CD14-positive monocyte (primary cell): ENCODE data around the gene RPS14. TPM values are rescaled to one million over a fixed set of nuclear protein-coding genes. Genes with fewer than 3 reads are reported as not detected.

Source experiments
- DNase-seq, 3 donors: peaks; one replicate each; pipeline ENCODE4 v3.0.0-alpha.2; 2011 to 2022
- H2AFZ ChIP-seq: 2 replicates; pipeline ENCODE4 v1.6.0; 2012; ENCODE audit warnings: mild to moderate bottlenecking, low read depth, low read length, inconsistent platforms; ENCODE audit not compliant: insufficient read depth, poor library complexity, severe bottlenecking
- H3K27ac ChIP-seq, 2 donors: 1 replicate in 1 of 2; 2 replicates in 1 of 2; pipeline ENCODE4 v1.5.1; 2012 to 2013; ENCODE audit warnings: low read length in 2 of 2, control low read depth in 1 of 2, inconsistent platforms in 1 of 2, low read depth in 1 of 2, mild to moderate bottlenecking in 1 of 2
- H3K27me3 ChIP-seq, 2 donors: one replicate each; pipeline versions ENCODE4 v1.6.0 to v1.6.1; 2011 to 2013; ENCODE audit warnings: low read length in 2 of 2; ENCODE audit not compliant: control insufficient read depth in 2 of 2, insufficient read depth in 2 of 2
- H3K36me3 ChIP-seq, 2 donors: replicated peaks in 1 of 2; 1 replicate in 1 of 2; 2 replicates in 1 of 2; pipeline versions ENCODE4 v1.5.1 to v1.6.1; 2012 to 2013; ENCODE audit warnings: low read length in 2 of 2, control low read depth in 1 of 2, inconsistent platforms in 1 of 2, mild to moderate bottlenecking in 1 of 2; ENCODE audit not compliant: insufficient read depth in 2 of 2, control insufficient read depth in 1 of 2
- H3K4me1 ChIP-seq, 2 donors: 1 replicate in 1 of 2; 2 replicates in 1 of 2; pipeline versions ENCODE4 v1.5.1 to v1.6.1; 2012 to 2013; ENCODE audit warnings: low read length in 2 of 2, control low read depth in 1 of 2, inconsistent platforms in 1 of 2, mild to moderate bottlenecking in 1 of 2, moderate library complexity in 1 of 2; ENCODE audit not compliant: insufficient read depth in 2 of 2, control insufficient read depth in 1 of 2
- H3K4me2 ChIP-seq: replicated peaks from 2 replicates; pipeline ENCODE3; 2012; ENCODE audit warnings: low read length, moderate library complexity, mild to moderate bottlenecking; ENCODE audit not compliant: poor library complexity, severe bottlenecking; ENCODE audit errors: extremely low read depth
- H3K4me3 ChIP-seq, 3 experiments: fragments of 200-600 bp in 1 of 3; sonication (generic) in 1 of 3; replicated peaks in 1 of 3; 1 replicate in 2 of 3; 2 replicates in 1 of 3; pipeline ENCODE4 v1.5.1; 2011 to 2013; ENCODE audit warnings: low read length in 3 of 3, mild to moderate bottlenecking in 3 of 3, control low read depth in 2 of 3, low read depth in 2 of 3, inconsistent platforms in 1 of 3, moderate library complexity in 1 of 3
- H3K79me2 ChIP-seq: 2 replicates; pipeline ENCODE4 v1.6.0; 2012; ENCODE audit warnings: mild to moderate bottlenecking, control low read depth, inconsistent platforms, low read length, moderate library complexity; ENCODE audit not compliant: insufficient read depth
- H3K9ac ChIP-seq: 2 replicates; pipeline ENCODE4 v1.6.0; 2017; ENCODE audit warnings: low read length, mild to moderate bottlenecking; ENCODE audit not compliant: insufficient read depth, poor library complexity, severe bottlenecking
- H3K9me3 ChIP-seq, 2 donors: replicated peaks in 1 of 2; 1 replicate in 1 of 2; 2 replicates in 1 of 2; pipeline versions ENCODE4 v1.5.1 to v1.6.1; 2012 to 2013; ENCODE audit warnings: low read length in 2 of 2, control low read depth in 1 of 2; ENCODE audit not compliant: control insufficient read depth in 1 of 2, insufficient read depth in 1 of 2
- H4K20me1 ChIP-seq: 2 replicates; pipeline ENCODE4 v1.6.0; 2012; ENCODE audit warnings: mild to moderate bottlenecking, low read length, control low read depth, moderate library complexity; ENCODE audit not compliant: insufficient read depth
- H3K27ac Mint-ChIP-seq, 7 donors: one replicate each; pipeline ENCODE4 v1.8.0; 2020; ENCODE audit warnings: mild to moderate bottlenecking in 7 of 7, mixed read lengths in 7 of 7, moderate library complexity in 6 of 7, inconsistent platforms in 2 of 7
- H3K27me3 Mint-ChIP-seq, 3 donors: one replicate each; pipeline ENCODE4 v1.8.0; 2021 to 2022; ENCODE audit warnings: low read depth in 3 of 3, mild to moderate bottlenecking in 3 of 3, mixed read lengths in 3 of 3, moderate library complexity in 3 of 3, inconsistent platforms in 1 of 3
- H3K36me3 Mint-ChIP-seq, 2 donors: one replicate each; pipeline ENCODE4 v1.8.0; 2020; ENCODE audit warnings: mixed read lengths in 2 of 2, inconsistent platforms in 1 of 2, mild to moderate bottlenecking in 1 of 2
- H3K4me1 Mint-ChIP-seq: one replicate; pipeline ENCODE4 v1.8.0; 2020; ENCODE audit warnings: mild to moderate bottlenecking, mixed read lengths
- H3K4me3 Mint-ChIP-seq, 2 donors: one replicate each; pipeline ENCODE4 v1.8.0; 2020; ENCODE audit warnings: mild to moderate bottlenecking in 2 of 2, mixed read lengths in 2 of 2, moderate library complexity in 1 of 2
- H3K9me3 Mint-ChIP-seq, 7 donors: one replicate each; pipeline ENCODE4 v1.8.0; 2020 to 2022; ENCODE audit warnings: mixed read lengths in 7 of 7, mild to moderate bottlenecking in 6 of 7, moderate library complexity in 6 of 7, inconsistent platforms in 2 of 7
- WGBS: methylation state at CpG from one replicate; pipeline ENCODE4 v1.1.5; 2013; ENCODE audit warnings: missing lambda C conversion rate; ENCODE audit not compliant: insufficient coverage; 5-methylcytosine and 5-hydroxymethylcytosine counted together
- intact Hi-C, 2 donors: fragments of 100-400 bp; cut with micrococcal nuclease; formaldehyde crosslinking; loops; one replicate each; pipeline versions ENCODE4 v1.15.0 to v1.15.1; 2023
- polyA plus RNA-seq, 3 donors: library from polyadenylated mRNA; depleted of rRNA in 1 of 3; unstranded in 2 of 3; stranded (reverse) in 1 of 3; fragments of 300-500 nt in 2 of 3; fragments of >200 nt in 1 of 3; fragmentation: Illumina TruSeq in 2 of 3; gene quantifications; 1 replicate in 2 of 3; 2 replicates in 1 of 3; pipeline ENCODE4 v1.2.3, GENCODE V29; 2012 to 2021
- TF ChIP-seq, protein P1 (sequence below): fragments of 200-600 bp; IDR thresholded peaks from one replicate; pipeline ENCODE4 v1.8.0; 2022; ENCODE audit warnings: antibody characterized with exemption, mild to moderate bottlenecking

RPS14 gene
- polyA plus RNA-seq, 3 donors: 2,768 to 4,675 (median 3,499) TPM

DNA sequence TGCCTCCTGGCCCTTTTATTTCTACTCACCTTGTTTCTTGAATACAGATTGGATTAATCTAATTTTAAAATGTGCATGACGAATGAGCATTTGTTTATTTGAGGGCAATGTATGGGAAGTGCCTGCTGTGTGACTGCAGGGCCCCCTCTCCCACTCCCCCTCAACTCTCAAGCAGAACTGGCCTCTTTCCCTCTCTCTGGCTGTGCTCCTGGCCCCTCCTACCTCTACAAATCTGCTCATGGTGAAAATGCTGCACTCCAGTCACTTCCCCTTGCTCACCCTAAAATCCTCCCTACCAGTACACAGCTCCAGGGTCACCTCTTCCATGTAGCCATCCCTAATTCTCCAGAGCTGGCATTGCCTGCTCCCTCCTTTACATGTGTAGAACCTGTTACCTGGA, 41.2 kb upstream of the RPS14 start:
- peaks cover 0 to 3% (median 0%) of the 10 kb centered on the region in 3 donors for H3K27me3 Mint-ChIP-seq
- Histone ChIP-seq H3K9ac (peak overlapping the region; percentile 11), H3K4me1 (peaks cover 55 to 57% of the 10 kb centered on the region in 2 donors), H3K27ac (peak overlapping the region; percentile 96 to 97), H3K36me3 (peaks cover 6 to 27% of the 10 kb centered on the region in 2 donors), H3K9me3 (no peaks in the 10 kb centered on the region), H4K20me1 (peaks cover 48% of the 10 kb centered on the region), H2AFZ (no peak overlapping the region), H3K27me3 (no peaks in the 10 kb centered on the region), H3K79me2 (peaks cover 77% of the 10 kb centered on the region), H3K4me2 (peak overlapping the region; percentile 96), H3K4me3 (peak overlapping the region in 1 of 3 experiments; percentile 92)
- intact Hi-C loops: loop anchor here in 1 of 2 donors (5.0 kb wide), 1 partner anchor 37 kb away; no protein-coding TSS in a partner anchor
- H3K4me1 Mint-ChIP-seq: peaks cover 66% of the 10 kb centered on the region
- H3K9me3 Mint-ChIP-seq: no peaks in the 10 kb centered on the region
- DNase-seq: no peak
- peak overlapping the region; percentile 93 to 99 (median 97) for H3K27ac Mint-ChIP-seq
- TF ChIP-seq, protein P1, sequence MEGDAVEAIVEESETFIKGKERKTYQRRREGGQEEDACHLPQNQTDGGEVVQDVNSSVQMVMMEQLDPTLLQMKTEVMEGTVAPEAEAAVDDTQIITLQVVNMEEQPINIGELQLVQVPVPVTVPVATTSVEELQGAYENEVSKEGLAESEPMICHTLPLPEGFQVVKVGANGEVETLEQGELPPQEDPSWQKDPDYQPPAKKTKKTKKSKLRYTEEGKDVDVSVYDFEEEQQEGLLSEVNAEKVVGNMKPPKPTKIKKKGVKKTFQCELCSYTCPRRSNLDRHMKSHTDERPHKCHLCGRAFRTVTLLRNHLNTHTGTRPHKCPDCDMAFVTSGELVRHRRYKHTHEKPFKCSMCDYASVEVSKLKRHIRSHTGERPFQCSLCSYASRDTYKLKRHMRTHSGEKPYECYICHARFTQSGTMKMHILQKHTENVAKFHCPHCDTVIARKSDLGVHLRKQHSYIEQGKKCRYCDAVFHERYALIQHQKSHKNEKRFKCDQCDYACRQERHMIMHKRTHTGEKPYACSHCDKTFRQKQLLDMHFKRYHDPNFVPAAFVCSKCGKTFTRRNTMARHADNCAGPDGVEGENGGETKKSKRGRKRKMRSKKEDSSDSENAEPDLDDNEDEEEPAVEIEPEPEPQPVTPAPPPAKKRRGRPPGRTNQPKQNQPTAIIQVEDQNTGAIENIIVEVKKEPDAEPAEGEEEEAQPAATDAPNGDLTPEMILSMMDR: no peak
- no CpG with 5 or more reads among the region's 1 CpG for WGBS
- H3K36me3 Mint-ChIP-seq: peaks cover 27 to 42% of the 10 kb centered on the region in 2 donors
- H3K4me3 Mint-ChIP-seq: peak overlapping the region; percentile 78 to 92

DNA sequence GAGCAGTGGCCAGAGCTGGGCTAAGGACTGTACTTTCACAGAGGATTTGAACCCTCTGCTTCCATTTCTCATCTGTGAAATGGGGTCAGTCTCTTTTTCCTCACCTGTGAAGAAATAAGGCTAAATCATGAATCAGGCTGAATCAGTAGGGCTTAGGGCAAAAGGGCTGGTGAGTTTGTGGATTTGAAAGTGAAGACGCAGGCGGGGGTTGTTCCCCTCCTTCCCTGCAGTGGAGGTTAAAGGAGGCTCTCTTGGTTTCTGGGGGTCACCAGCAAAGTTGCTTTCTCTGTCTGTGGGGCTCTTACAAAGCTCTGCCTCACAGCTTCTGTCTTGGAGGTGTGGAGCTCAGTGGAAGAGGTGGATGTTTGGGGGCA, 40.7 kb upstream of the RPS14 start:
- peaks cover 24 to 38% of the 10 kb centered on the region in 2 donors for H3K36me3 Mint-ChIP-seq
- H2AFZ ChIP-seq: no peak overlapping the region
- H3K9ac ChIP-seq: peak overlapping the region; percentile 11
- H3K4me3 Mint-ChIP-seq: peak overlapping the region; percentile 78 to 92
- H3K9me3 Mint-ChIP-seq: no peaks in the 10 kb centered on the region
- H3K9me3 ChIP-seq: no peaks in the 10 kb centered on the region
- peaks cover 78% of the 10 kb centered on the region for H3K79me2 ChIP-seq
- peaks cover 6 to 24% of the 10 kb centered on the region in 2 donors for H3K36me3 ChIP-seq
- H3K27ac Mint-ChIP-seq: peak overlapping the region; percentile 93 to 99 (median 97)
- peak overlapping the region; percentile 96 for H3K4me2 ChIP-seq
- H4K20me1 ChIP-seq: peaks cover 44% of the 10 kb centered on the region
- H3K27me3 Mint-ChIP-seq: peaks cover 0 to 3% (median 0%) of the 10 kb centered on the region in 3 donors
- peaks cover 57 to 59% of the 10 kb centered on the region in 2 donors for H3K4me1 ChIP-seq
- peak overlapping the region in 1 of 3 experiments; percentile 92 for H3K4me3 ChIP-seq
- WGBS: 60% methylated on average over 2 of the region's 2 CpGs
- DNase-seq: no peak
- intact Hi-C loops: loop anchor here in 1 of 2 donors (5.0 kb wide), 1 partner anchor 37 kb away; no protein-coding TSS in a partner anchor
- H3K27ac ChIP-seq: peak overlapping the region; percentile 96 to 97
- peaks cover 65% of the 10 kb centered on the region for H3K4me1 Mint-ChIP-seq
- TF ChIP-seq, protein P1: no peak
- H3K27me3 ChIP-seq: no peaks in the 10 kb centered on the region
